HUDEP-2 (cell line): ENCODE measurements around the gene MTNR1A.
"Not testable (repeated sequence)": the region's sequence is repeated elsewhere in the genome, so short reads cannot be mapped to it uniquely, and the experiment has no call there.

Experiments
- DNase-seq, 76 experiments: peaks; one replicate each; lab custom pipeline; 2025; ENCODE audit not compliant: unreplicated experiment in 76 of 76; lab: John Stamatoyannopoulos, UW

Gene MTNR1A

GRCh38 chr4:186566068-186566467 lies 10.7 kb upstream of the MTNR1A start:
- no peak for DNase-seq

GRCh38 chr4:186563761-186564160 lies 8.4 kb upstream of the MTNR1A start:
- DNase-seq: no peak

GRCh38 chr4:186561748-186562147 lies 6.4 kb upstream of the MTNR1A start:
- no peak for DNase-seq

- no peak for DNase-seq
Measured at GRCh38 chr4:186560647-186561046, 5.3 kb upstream of the MTNR1A start.

GRCh38 chr4:186557486-186557885 lies 2.1 kb upstream of the MTNR1A start:
- no peak for DNase-seq

GRCh38 chr4:186557061-186557460 lies 1.7 kb upstream of the MTNR1A start:
- DNase-seq: no peak

GRCh38 chr4:186554539-186554913 lies 841 bp downstream of the MTNR1A start:
- DNase-seq: no peak

GRCh38 chr4:186553717-186554116 lies 1.6 kb downstream of the MTNR1A start:
- no peak for DNase-seq

- no peak for DNase-seq
Measured at GRCh38 chr4:186551849-186552248, 3.5 kb downstream of the MTNR1A start.

GRCh38 chr4:186545436-186545835 lies 9.9 kb downstream of the MTNR1A start:
- no peak for DNase-seq

- no peak for DNase-seq
Measured at GRCh38 chr4:186543206-186543605, 12.2 kb downstream of the MTNR1A start.

- DNase-seq: no peak
Measured at GRCh38 chr4:186541801-186542200, 13.6 kb downstream of the MTNR1A start.

GRCh38 chr4:186537843-186538521 lies 17.4 kb downstream of the MTNR1A start:
- no peak for DNase-seq

GRCh38 chr4:186536285-186536684 lies 19.1 kb downstream of the MTNR1A start:
- no peak for DNase-seq

- DNase-seq: no peak
Measured at GRCh38 chr4:186534056-186534455, 21.3 kb downstream of the MTNR1A start.

- not testable (repeated sequence) for DNase-seq
Measured at GRCh38 chr4:186523927-186524326, 31.4 kb downstream of the MTNR1A start.

GRCh38 chr4:186516287-186516686 lies 39.1 kb downstream of the MTNR1A start:
- DNase-seq: no peak

GRCh38 chr4:186514271-186514950 lies 41.0 kb downstream of the MTNR1A start:
- no peak for DNase-seq

GRCh38 chr4:186504771-186505170 lies 50.6 kb downstream of the MTNR1A start:
- DNase-seq: not testable (repeated sequence)

GRCh38 chr4:186502231-186502630 lies 53.1 kb downstream of the MTNR1A start:
- no peak for DNase-seq

- no peak for DNase-seq
Measured at GRCh38 chr4:186501554-186501953, 53.8 kb downstream of the MTNR1A start.

GRCh38 chr4:186500721-186501304 lies 54.6 kb downstream of the MTNR1A start:
- no peak for DNase-seq
